Stimulated activated CD8-positive, alpha-beta memory T cell treated with anti-CD3 and anti-CD28 coated beads, Interleukin-4, amount 100 ng/mL, for 4 hours (primary cell): ENCODE data around the gene CDRT15.
"Not testable (repeated sequence)": the region's sequence is repeated elsewhere in the genome, so short reads cannot be mapped to it uniquely, and the experiment has no call there.

Experiments used
- DNase-seq, 2 donors: peaks; one replicate each; pipeline ENCODE4 v3.0.0-alpha.2; 2020; ENCODE audit warnings: low read depth in 2 of 2, low spot score in 1 of 2

The CDRT15 gene

GRCh38 chr17:14236762-14237161, at the start of gene CDRT15:
Gene CDRT15 (minus strand): TSS chr17:14236862. CDS start chr17:14236833, 29 bp downstream.
- DNase-seq: not testable (repeated sequence)

GRCh38 chr17:14282726-14283125, 46.1 kb upstream of the CDRT15 start:
- no peak for DNase-seq

- no peak for DNase-seq
Observed at GRCh38 chr17:14281530-14281929, 44.9 kb upstream of the CDRT15 start.

GRCh38 chr17:14276535-14277250, 40.0 kb upstream of the CDRT15 start:
- DNase-seq: no peak

DNA sequence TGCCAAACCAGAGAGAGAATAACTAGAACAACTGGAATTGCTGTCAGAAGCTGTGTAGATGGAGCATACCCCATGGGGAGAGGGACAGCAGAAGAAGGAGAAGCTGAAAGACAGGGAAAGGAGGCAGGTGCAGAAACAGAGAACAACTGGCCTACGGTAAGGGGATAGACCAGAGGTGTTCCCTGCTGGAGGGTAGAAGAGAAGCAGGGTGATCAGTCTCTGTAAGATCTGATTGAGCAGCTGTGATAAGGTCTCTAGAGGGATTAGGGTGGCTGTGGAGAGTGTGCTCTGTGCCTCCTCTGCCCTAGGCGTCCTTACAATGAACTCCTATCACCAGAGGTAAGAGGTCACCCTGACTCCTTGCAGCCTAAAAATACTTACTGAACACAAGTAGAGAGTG, 33.8 kb upstream of the CDRT15 start:
- no peak for DNase-seq

DNA sequence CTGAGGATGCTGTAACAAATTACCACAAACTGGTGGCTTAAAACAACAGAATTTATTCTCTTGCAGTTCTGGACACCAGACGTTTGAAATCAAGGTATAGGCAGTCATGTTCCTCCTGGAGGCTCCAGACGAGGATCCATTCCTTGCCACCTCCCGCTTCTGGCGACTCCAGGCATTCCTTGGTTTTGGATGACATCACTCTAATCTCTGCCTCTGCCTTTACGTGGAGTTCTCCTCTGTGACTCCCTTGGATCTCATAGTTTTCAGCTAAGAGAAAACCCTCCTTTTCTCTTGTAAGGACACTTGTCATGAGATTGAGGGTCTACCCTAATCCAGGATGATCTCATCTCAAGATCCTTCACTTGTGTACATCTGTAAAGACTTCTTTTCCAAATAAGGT, 32.8 kb upstream of the CDRT15 start:
- DNase-seq: no peak

DNA sequence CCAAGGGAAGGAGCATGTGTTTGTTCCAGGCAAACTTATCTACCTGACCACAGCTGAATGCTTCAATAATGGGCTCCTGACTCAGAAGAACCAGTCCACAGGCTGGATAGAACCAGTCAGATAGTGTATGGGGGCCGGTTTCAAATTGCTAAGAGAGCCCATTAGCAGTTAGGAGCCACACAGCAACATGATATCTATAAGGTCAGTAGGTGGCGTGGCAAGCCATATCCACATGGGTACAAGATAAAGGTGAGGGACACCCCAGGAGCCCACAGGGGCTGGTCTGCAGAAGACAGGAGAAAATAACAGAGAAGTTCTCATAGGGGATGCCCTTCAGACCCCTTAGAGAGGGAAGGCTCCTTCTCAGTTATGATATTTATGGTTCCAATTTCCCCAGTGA, 31.6 kb upstream of the CDRT15 start:
- DNase-seq: no peak

GRCh38 chr17:14261406-14261805, 24.7 kb upstream of the CDRT15 start:
- no peak for DNase-seq

GRCh38 chr17:14245629-14246028, 9.0 kb upstream of the CDRT15 start:
- no peak for DNase-seq

DNA sequence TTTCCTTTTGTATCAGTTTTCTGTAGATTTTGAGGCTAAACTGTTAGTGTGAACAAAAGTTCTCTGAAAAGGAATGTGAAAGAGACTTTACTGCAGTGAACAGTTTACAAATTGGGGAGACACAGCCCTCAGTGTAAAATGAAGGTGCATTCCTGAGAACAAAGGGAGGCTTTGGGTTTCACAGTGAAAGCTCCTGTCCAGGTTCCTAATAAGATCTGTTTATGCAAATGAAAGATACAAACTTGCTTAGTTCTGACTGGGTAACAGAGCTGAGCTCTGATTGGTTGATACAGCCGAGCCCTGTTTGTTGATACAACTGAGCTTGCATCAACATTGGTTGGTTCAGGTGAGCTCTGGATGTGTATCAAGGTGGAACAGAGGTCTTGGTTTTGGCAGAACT, 8.3 kb upstream of the CDRT15 start:
- no peak for DNase-seq

DNA sequence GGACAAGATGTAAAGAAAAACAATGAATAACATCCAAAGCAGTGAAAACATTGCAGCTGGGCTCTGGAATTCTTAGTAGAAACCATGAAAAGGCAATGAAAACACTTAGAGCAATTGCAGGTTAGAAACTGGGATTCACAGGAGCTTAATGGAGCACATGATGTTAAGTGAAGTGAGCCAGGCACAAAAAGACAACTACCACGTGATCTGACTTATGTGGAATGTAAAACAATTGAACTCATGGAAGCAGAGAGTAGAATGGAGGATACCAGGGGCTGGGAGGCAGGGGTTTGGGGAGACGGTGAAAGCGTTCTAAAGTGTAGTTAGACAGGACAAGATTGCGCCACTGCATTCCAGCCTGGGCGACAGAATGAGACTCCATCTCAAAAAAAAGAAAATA, 2.6 kb upstream of the CDRT15 start:
- not testable (repeated sequence) for DNase-seq

- DNase-seq: not testable (repeated sequence)
Observed at GRCh38 chr17:14236032-14236431, 630 bp downstream of the CDRT15 start.

DNA sequence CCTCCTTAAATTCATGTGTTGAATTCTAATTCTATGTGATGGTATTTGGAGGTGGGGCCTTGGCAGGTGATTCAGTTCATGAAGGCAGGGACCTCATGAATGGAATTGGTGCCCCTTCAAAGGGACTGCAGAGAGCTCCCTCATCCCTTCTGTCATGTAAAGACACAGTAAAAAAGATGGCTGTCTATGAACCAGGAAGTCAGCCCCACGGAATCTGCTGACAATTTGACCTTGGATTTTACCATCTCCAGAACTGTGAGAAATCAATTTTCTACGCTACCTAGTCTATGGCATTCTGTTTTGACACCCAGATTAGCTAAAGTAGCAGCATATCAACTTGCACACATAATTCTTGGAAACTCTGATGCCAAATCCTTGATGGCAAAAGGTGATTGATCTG, 1.6 kb downstream of the CDRT15 start:
- DNase-seq: not testable (repeated sequence)

- DNase-seq: not testable (repeated sequence)
Observed at GRCh38 chr17:14231187-14231586, 5.5 kb downstream of the CDRT15 start.

DNA sequence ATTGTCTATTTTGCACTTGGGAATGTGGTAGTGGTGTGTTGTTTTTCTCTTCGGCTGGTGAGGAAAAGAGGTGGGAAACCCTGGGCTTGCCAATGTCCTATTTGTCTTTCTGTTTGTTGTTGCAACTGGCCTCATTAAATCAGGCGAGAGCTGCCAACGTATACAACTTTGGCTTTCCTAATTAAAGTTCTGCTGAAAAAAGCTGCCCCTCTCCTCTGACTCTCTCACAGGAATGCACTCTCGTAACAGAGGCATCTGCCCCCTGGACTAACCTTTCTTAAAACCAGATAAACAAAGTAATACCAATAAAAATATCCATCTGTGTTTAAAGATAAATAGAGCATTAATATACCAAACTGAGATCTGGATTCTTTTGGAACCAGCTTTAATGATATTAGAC, 7.8 kb downstream of the CDRT15 start:
- DNase-seq: no peak

DNA sequence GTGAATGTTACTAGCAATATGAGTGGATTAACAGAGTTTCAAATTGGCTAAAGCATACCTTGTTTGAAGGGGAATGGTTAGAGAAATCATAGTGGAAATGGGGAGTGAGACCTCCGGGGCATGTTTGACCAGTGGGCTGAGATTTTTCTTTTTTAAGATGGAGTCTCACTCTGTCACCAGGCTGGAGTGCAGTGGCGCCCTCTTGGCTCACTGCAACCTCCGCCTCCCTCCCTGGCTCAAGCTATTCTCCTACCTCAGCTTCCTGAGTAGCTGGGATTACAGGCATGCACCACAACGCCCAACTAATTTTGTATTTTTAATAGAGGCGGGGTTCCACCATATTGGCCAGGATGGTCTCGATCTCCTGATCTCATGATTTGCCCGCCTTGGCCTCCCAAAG, 9.6 kb downstream of the CDRT15 start:
- DNase-seq: no peak

DNA sequence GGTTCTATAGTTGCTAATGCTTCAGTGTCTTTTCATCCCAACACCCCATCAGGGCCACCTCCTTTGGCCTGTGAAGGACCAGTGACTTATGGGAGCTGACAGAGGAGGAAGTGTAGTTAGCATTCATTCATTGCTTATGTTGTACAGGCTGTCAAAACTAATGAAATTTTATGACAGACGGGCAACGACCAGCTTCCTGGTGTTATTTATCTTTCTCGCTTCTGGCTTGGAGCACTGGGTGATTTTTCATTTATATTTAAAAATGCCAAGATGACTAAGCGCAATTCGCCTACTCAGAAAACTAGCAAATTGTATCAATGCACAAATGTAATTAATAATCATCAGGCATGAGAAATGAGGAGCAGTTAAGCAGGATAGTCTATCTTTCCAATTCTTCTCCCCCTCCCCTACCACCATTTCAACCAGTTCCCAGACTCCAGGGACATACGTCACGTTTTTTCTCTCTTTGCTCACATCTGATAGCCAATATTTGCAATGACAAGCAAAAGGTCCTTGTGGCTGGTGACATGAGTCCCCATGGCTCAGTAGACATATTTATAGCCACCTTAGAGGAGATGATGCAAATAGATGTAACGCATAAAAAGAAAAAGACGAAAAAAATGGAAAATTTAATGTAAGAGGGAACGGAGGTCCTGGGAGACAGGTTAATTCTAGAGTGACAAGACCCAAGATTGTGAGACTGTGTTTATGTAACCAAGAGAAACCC, 11.2 kb downstream of the CDRT15 start:
- no peak for DNase-seq

DNA sequence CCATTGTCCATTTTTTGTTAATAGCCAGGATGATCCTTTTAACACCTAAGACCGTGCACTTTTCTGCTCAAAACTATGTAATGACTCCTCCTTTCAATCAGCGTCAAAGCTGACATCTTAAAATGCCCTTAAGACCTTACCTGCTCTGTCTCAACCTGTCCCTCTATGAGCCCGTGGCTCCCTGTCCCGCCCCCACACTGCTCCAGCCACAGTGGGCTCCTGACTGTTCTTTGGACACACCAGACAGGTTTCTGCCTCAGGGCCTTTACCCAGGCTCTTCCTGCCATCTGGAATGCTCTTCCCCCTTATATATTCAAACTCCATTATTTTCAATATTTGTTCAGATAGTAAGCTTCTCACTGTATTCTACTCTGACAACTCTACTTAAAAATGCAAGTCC, 14.1 kb downstream of the CDRT15 start:
- DNase-seq: no peak

- no peak for DNase-seq
Observed at GRCh38 chr17:14214271-14214670, 22.4 kb downstream of the CDRT15 start.

DNA sequence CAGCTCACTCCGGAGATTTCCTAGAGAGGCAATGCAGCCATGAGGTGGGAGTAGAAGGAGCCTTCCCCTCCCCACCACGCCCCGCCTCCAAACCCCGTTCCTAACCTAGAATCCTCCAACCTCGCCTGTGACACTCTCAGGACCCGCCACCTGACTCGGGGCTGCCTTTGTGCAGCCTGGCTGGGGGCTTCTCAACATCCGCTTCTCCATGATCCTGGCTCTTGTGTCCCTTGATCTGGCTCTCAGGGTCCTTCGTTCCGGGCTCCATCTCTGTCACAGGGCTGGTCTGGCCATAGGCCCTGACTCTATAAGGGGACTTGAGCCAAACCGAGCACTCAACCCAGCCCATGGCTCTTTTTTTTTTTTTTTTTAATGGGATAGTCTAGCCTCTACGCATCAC, 24.3 kb downstream of the CDRT15 start:
- DNase-seq: no peak

GRCh38 chr17:14211801-14212200, 24.9 kb downstream of the CDRT15 start:
- DNase-seq: no peak

DNA sequence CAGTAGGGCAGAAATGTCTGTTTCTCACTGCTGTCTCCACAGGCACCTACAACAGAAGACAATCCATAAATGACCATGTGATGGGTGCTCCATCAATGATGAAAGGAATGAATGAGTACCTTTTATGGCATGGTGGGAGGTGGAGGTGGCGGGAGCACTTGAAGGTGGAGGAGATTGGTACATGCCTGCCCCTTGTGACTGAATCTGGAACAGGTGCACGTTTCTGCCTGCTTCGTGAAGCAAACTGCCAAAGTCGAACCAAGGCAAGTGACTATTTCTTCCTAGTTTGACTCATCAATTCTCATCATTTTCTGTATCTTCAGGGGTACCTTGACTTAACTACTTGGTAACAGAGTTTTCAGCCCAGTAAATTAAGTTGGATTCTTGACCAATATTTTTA, 25.4 kb downstream of the CDRT15 start:
- no peak for DNase-seq

- no peak for DNase-seq
Observed at GRCh38 chr17:14209215-14209614, 27.4 kb downstream of the CDRT15 start.
